Skin epidermis (tissue), 12 donors: Measurements from ENCODE around the gene NUTM2F.
"Not testable (repeated sequence)": the region's sequence is repeated elsewhere in the genome, so short reads cannot be mapped to it uniquely, and the experiment has no call there.

Experiments used
- H3K27ac ChIP-seq, 21 experiments: fragments of 200-600 bp; sonication (generic) in 11 of 21; one replicate each; pipeline ENCODE4 v1.5.0; 2020; ENCODE audit warnings: mild to moderate bottlenecking in 3 of 21, inconsistent platforms in 2 of 21, moderate library complexity in 2 of 21
- H3K4me3 ChIP-seq, 7 experiments: fragments of 200-600 bp; sonication (generic) in 2 of 7; one replicate each; pipeline ENCODE4 v1.5.0; 2020; ENCODE audit warnings: inconsistent platforms in 2 of 7, mild to moderate bottlenecking in 2 of 7, moderate library complexity in 1 of 7

Gene NUTM2F

DNA sequence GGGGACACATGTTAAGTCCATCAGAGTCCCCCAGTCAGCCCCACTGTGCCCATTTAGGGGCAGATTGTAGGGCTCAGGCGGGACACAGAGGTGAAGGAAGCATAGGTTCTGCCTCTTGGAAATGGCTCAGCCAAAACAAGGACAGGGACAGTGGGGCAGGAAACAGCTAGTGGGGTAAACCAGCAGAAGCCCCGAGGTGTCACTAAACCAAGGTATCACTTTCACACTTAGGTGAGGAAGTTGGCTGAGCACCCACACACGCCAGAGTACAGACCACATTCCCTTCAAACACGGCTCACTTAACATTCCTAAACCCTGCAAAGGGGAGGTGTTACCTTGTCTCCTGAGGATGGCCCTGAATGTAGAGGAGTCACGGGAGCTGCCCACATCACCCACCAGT is 12.2 kb downstream of the NUTM2F start:
- not testable (repeated sequence) for H3K4me3 ChIP-seq, H3K27ac ChIP-seq

DNA sequence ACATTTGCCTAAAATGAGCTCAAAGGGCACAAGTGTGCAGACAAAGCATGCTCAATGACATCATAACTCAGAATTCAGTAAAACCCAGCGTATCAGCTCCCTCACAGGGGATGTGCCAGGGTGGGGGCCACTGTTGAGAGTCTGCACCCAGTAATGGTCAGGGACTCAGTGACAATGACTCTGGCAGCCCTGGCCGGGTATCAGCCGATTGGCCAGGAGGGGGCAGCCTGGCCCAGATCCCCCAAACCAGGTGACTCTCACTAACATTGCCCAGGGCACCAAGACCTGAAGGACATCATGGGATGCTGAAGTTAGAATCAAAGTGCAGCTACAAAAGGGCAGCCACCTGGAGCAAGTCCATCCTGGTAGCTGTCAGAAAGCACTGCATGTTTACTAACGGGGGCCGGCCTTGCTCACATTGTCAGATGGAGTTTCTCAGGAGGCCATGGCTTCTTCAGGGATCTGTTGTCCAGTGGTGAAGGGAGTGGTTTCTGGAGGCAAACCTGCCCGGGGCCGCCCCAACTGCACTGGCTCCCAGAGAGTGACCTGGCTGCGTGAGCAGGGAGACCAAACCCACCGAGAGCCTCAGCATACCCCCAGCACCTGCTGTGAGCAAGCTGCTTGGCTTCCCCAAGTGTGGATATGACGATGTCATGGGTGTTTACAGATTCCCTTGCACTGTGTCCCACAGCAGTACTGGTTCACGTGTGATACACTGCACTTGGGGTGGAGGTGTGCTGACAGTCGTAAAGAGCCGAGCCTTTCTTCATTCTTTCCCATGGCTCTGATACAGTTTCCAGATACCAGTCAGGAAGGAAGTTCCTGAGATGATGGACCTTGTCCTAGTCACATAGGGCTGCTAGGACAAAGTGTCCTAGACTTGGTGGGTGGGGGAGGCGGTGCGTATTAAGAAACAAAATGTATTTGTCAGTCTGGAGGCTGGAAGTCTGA is 13.1 kb downstream of the NUTM2F start:
- not testable (repeated sequence) for H3K27ac ChIP-seq, H3K4me3 ChIP-seq

DNA sequence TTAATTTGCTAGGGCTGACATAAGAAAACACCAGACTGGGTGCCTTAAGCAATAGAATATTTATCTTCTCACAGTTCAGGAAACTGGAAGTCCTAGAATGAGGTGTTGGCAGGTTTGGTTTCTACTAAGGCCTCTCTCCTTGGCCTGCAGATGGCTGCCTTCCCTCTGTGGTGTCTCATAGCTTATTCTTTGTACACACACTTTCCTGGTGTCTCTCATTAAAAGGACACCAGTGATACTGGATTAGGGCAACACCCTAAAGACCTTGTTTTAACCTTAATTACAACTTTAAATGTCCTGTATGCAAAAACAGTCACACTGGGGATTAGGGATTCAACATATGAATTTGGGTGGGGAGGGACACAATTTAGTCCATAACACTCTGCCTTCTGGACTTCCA is 25.1 kb downstream of the NUTM2F start:
- H3K4me3 ChIP-seq, result no peak overlapping the region
- H3K27ac ChIP-seq, result no peak overlapping the region

DNA sequence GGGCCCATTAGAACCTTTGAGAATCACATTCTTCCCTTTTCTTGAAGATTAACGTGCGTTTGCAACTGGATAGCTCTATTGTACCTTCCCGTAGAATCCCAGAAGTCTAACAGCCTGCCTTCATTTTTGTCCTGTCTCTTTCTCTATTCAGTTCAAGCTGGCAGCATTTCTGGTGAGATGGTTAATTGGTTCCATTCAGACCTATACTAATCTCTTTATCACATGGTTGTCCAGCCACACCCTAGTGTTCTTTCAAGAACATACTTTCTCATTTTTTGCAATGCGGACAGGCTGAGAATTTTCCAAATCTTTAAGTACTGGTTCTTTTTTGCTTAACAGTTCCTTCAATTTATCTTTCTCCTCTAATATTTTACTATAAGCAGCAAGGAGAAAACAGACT is 26.0 kb downstream of the NUTM2F start:
- H3K4me3 ChIP-seq, result no peak overlapping the region
- H3K27ac ChIP-seq, result no peak overlapping the region

DNA sequence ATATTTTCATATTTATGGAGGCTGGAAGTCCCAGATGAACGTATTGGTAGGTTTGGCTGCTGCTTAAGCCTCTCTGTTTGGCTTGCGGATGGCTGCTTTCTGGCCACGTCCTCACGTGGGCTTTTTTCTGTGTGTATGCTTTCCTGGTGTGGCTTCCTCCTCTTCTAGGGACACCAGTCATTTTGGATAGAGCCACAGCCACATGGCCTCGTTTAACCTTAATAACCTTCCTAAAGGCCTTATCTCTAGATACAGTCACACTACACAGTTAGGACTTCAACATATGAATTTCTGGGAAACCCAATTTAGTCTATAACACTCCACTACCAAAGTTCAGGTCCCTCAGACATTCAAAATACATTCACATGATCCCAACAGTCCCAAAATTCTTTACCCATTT is 26.9 kb downstream of the NUTM2F start:
- Histone ChIP-seq H3K27ac (no peak overlapping the region), H3K4me3 (no peak overlapping the region)

DNA sequence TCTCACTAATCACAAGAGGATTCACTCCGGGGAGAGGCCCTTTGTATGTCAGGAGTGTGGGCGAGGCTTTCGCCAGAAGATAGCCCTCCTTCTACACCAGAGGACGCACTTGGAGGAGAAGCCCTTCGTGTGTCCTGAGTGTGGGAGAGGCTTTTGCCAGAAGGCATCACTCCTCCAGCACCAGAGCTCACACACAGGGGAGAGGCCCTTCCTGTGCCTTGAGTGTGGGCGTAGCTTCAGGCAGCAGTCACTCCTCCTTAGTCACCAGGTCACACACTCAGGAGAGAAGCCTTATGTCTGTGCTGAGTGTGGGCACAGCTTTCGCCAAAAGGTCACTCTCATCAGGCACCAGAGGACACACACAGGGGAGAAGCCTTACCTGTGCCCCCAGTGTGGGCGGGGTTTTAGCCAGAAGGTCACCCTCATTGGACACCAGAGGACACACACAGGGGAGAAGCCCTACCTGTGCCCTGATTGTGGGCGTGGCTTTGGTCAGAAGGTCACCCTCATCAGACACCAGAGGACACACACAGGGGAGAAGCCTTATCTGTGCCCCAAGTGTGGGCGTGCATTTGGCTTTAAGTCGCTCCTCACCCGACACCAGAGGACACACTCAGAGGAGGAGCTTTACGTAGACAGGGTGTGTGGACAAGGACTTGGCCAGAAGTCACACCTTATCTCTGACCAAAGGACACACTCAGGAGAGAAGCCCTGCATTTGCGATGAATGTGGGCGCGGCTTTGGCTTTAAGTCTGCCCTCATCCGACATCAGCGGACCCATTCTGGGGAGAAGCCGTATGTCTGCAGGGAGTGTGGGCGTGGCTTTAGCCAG is 27.8 kb downstream of the NUTM2F start:
- Histone ChIP-seq H3K4me3 (no peak overlapping the region), H3K27ac (no peak overlapping the region)

DNA sequence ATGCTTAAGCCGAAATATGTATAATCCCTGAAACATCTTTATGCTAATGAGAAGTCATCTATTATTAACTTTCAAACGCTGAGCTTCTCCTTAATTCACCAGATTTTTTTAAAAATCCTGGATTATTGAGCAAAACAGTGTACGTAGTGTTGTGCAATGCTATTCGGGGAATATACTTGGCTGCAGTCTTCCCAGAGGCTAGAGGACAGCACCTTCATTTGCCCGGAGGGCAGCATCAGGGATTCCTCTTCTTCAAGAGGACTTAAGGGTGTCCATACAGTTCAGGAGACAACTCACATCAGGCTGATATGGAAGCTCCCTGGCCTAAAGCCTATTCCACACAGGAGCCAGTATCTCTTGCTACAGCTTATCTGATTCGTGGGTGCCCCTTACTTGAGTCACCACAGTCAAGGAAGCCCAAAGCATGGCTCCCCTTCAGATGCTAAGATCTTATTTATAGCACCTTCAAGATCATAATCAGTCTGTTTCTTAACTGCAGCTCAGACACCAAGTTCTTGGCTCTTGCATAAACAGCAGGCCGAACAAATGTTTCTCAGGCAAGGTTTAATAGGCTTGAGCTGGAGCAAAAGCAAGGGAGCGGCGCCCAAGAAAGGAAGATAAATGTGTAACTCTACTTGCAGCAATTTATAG is 29.4 kb downstream of the NUTM2F start:
- Histone ChIP-seq H3K27ac (no peak overlapping the region), H3K4me3 (no peak overlapping the region)

DNA sequence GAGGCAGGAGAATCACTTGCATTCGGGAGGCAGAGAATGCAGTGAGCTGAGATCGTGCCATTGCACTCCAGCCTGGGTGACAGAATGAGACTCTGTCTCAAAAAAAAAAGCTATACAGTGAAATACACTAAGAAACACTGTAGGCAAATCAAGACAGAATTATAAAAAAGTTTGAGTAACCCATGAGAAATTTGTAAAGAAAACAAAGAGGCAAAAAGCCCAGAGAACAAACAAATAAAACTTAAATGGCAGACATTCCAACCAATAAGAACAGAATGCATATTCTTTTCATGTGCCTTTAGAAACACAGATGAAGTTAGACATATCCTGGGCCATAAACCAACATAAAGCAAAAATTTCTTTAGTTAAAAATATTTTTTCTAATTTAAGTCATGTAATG is 38.8 kb downstream of the NUTM2F start:
- H3K27ac ChIP-seq, result no peak overlapping the region
- no peak overlapping the region for H3K4me3 ChIP-seq

DNA sequence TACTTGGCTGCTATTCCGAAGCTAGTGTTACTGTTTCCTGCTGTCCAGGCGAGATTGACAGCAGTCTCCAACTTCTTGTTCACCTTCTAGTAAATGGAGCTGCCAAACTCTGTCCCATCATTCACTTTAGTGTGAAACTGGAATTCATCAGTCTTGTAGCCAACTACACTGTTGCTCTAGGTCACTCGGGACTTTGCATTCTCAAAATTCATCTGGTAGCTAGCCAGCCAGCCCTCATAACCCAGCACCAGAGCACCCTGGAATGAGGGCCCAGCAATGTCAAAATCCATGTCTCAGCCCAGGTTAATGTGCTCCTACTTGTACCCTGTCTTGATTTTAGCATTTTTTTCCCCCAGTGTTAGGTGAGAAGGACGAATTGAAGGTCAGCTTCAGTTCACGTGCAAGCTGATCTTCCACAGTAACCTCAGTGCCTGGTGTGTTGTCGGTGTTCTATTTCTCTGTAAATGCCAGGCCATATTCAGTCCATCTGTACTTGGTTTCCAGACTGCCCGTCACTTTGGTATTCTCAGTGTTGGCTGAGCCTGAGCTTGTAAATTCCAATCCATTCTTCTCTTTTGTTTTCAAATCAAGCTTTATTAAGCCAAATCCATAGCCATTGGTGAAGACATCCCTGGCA is 40.4 kb downstream of the NUTM2F start:
- Histone ChIP-seq H3K27ac (no peak overlapping the region), H3K4me3 (no peak overlapping the region)

DNA sequence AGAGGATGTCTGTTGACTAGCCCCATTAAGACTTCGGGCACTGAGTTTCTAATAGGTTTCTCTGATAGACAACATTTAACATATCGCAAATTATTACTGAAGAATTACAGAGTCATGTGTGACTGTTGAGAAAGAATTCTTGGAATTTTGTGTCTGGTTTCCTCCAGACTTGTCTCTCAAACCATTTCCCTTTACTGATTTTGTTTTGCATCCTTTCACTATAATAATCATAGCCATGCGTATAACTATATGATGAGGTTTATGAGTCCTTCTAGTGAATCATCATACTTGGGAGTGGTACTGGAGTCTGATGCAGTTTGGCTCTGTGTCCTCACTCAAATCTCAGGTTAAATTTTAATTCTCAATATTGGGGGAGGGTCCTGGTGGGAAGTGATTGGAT is 42.3 kb downstream of the NUTM2F start:
- Histone ChIP-seq H3K27ac (no peak overlapping the region), H3K4me3 (no peak overlapping the region)

DNA sequence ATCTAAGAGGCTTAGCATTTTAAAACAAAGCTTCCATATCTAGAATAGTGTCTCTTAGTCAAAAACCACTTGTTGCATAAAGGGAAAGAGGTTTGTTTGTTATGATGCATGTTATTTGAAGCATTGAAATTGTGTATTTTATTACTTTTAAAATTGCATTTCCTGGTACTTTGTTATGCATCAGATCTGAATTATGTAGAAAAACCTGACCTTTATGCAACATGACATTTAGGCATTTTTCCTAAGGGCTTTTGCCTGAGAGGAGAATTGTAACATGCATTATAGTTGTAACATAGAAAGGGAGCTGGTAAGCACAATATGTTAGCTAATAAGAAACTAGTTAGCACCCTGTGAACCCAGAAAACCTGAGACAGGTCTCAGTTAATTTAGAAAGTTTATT is 47.3 kb downstream of the NUTM2F start:
- Histone ChIP-seq H3K27ac (no peak overlapping the region), H3K4me3 (no peak overlapping the region)

DNA sequence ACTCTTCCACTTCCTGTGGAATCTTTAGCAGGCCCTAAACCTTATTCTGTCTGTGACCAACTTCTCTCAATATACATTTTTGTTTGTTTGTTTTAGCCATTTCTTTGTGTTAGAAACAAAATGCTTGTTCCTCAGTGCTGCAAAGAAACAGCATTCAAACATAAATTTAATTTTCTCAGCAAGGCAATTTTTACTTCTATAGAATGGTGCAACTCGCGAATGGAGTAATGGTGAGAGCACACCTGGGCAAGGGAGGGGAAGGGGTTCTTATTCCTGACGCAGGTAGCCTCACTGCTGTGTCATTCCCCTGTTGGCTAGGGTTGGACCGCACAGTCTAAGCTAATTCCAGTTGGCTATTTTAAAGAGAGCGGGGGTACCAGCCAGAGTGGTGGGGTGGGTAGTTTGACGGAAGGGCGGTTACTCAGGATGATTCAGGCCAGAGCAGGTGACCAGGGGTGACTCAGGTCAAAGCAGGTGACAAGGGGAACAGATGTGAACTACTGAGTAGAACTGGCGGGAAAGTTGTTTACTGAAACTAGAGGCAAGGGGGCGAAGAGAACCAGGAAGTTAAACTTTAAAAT is 47.9 kb downstream of the NUTM2F start:
- no peak overlapping the region for H3K4me3 ChIP-seq
- H3K27ac ChIP-seq, result no peak overlapping the region

DNA sequence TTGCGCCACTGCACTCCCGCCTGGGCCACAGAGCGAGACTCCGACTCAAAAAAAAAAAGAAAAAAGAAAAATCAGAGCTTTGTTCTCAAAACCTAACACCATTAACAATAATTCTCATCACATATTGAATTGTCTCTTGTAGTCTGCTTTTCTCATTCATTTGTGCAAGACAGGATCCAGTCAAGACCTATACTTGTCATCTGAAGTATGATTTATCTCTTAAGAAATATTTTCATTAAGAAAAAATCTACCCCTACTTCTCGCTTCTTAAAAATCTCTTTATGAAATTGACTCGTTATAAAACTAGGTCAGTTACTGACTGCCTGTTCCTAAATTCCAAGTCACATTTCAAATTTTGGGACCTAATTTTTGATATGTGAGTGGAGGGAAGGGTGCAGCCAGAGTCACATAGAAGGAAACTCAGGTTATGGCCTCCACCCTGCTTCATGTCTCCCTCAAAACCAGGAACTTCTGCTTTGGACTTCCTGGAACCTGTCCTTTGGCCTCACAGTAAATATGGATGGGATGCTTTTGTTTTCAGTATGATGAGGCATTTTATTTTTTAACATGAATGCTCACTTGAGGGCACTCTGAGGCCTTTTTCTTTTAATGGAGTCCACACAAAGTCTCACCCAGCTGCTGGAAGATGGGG is 50.4 kb downstream of the NUTM2F start:
- H3K4me3 ChIP-seq, result no peak overlapping the region
- H3K27ac ChIP-seq, result no peak overlapping the region

DNA sequence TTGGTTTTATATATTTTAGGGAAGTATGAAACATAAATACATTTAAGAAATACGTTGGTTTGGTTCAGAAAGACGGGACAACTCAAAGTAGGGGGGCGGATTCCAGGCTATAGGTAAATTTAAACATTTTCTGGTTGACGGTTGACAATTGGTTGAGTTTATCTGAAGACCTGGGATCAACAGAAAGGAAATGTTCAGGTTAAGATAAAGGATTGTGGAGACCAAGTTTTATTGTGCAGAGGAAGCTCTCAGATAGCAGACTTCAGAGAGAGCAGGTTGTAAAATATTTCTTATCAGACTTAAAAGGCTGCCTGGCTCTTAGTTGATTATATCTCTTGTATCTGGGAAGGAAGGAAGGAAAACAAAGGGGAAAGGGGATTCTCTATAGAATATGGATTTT is 51.4 kb downstream of the NUTM2F start:
- H3K4me3 ChIP-seq, H3K27ac ChIP-seq: not testable (repeated sequence)

DNA sequence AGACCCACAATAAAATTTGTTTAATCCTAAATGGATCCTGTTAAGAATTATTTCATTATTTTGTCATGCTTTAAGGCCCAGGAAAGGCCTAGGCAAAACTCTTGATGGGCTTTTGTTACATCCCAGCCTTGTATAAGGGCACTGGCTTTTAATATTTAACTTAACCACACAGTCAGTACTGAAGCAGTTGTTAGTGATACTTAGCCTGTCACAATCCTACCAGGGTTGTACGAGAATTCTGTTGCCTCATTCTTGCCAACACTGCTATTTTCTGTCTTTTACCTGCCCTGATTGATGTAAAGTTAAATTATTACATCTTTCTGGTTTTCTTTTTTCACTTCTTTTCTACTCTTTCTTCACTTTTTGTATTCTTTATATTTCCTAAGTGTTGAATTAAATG is 58.4 kb downstream of the NUTM2F start:
- no peak overlapping the region for H3K27ac ChIP-seq
- H3K4me3 ChIP-seq, result no peak overlapping the region

DNA sequence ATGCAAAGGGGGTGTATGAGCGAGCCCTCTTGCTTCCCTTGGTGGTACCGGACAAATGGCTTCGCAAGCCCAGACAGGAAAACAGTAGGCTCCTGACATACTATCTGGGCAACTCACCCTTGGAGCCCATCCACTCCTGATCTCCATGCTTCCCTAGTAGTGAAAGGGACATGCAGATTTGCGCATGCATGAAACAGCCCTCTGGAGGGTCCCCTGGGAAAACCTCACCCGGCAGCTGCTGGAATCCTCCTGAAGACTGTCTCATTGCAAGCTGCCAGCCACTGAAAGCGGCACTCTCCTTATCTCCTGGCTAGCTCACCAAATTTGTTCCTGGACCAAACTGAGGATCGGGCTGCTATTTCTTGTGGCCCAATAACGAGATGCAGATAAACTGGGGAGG is 59.2 kb downstream of the NUTM2F start:
- Histone ChIP-seq H3K4me3 (no peak overlapping the region), H3K27ac (no peak overlapping the region)
